NOMO-1 treated with dmso at 0.1 percent for 144 hours (cell line): Measurements from ENCODE around the gene LPIN1.
A peak's percentile ranks its signal among the peaks of the same experiment; 100 is the strongest.

ENCODE experiments used
- DNase-seq: peaks from one replicate; lab custom pipeline; 2025; ENCODE audit not compliant: unreplicated experiment; lab: John Stamatoyannopoulos, UW

Gene LPIN1

DNA sequence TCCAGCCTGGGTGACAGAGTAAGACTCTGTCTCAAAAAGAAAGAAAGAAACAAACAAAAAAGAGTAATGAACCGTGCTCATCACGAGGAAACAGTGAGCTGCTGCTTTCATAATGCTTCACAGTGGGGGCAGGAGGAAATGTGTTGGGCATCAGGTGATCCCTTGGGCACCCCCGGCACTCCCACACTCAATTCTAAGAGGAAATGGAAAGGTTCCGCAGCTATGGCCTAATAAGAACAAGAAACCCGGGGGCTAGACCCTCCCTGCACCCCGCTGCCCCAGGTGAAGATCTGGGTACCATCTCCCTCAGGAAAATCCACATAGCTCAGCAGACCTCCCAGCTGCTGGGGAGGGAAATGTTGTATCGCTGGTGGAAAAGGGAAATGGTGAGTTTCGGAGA is 118.9 kb downstream of the LPIN1 start:
- DNase-seq: no peak

DNA sequence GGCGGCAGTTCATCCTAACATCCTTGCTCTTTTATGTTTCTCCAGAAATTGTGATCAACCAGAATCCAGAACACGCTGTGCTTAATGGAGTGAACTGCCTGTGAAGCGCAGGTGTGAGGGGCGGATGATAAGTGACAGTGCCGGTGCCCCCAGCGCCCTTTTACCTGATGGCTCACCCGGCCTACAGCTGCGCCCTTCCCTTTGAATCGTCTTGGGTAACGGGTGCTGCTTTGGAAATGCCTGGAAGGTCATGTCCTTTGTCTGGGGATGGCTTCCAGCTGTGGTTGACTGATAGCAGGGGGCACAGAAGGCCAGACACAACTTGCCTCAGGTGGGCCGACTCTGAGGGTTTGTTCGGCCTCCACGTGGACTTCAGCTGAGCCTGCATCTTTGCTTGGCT is 119.4 kb downstream of the LPIN1 start:
- no peak for DNase-seq

DNA sequence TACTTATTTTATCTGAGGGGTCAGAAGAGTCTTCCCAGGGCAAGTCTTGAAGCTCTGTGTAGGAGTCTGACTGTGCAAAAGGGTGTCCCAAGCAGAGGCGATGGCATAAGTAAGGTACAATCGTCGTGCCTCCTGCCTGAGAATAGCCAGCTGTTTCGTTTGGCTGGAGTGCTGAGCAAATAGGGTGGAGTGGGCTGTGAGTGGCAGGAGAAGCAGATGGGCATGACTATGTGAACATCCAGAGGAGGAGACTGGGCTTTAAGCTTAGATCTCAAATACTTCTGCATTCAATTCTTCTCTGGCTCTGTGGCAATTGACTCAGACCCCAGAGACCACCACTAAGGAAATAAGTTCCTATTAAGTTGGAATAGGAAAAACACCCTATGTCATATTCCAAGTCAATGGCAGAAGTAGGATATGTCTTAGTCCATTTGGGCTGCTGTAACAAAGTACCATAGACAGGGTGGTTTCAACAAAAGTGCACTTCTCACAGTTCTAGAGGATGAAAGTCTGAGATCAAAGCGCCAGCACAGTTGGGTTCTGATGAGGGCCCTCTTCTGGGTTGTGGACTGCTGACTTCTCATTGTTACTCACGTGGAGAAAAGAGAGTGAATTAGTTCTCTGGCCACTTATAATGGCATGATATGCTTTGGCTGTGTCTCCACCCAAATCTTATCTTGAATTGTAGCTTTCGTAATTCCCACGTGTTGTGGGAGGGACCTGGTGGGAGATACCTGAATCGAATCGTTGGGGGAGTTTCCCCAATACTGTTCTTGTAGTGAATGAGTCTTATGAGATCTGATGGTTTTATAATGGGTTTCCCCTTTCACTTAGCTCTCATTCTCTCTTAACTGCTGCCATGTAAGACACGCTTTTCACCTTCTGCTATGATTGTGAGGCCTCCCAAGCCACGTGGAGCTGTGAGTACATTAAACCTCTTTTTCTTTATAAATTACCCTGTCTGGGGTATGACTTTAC is 120.2 kb downstream of the LPIN1 start:
- no peak for DNase-seq

DNA sequence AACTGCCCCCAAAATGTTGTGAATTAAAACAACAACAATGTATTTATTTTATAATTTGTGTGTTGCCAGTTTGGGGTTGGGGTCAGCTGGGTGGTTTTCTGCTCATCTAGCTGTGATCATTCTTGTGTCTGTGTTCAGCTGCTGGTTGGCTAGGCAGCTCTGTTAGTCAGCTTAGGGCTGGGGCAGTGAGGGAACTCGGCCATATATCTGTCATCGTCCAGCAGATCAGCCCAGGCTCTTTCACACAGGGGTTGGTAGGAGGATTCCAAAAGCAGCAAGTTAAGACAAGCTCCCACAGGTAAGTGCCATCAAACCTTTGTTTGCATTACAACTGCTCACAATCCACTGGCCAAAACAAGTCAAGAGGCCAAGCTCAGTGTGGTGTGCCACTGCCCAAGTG is 121.5 kb downstream of the LPIN1 start:
- DNase-seq: no peak

DNA sequence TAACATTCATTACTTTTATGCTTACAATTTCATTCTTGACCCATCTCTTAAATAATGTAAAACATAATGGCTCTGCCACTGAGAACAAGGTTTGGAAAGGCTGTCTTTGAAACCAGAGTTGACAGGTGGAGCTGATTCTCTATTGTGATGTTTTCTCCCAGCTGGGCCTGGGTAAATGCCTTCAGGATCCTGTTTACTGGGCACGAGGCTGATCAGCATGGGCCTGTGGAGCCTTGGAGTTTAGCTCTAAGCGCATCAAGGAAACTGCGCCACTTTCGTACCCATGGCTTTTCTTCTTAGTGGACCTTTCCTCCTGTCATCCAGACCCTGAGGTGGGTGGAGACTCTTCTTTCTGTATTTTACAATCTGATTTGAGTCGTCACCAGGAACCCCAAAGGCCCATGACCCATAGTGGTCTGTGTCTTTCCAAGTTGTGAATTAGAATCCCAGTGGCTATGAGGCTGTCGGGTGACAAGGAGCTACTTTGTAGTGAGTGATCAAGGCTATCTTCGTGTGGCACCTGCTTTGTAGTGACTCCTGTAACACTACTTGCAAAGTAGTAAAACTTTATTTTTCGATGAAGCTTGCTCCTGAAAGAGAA is 123.1 kb downstream of the LPIN1 start:
- no peak for DNase-seq

DNA sequence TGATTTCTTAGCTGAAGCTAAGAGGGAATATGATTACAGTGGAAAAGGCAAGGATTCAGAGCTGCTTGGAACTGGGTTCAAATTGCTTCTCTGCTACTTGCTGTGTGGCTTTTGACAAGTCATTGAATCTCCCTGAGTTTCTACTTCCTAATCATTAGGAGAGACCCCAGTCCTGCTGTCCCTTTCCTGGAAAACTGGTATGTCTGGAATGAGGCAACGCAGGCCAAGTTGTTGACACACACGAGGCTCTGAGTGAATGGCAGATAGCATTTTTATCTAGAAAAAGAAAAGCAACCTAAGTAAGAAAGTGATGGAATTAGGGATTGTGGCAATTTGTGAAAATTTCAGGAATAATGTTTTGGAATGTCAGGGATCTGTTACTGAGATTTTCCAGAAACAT is 123.6 kb downstream of the LPIN1 start:
- DNase-seq: no peak

DNA sequence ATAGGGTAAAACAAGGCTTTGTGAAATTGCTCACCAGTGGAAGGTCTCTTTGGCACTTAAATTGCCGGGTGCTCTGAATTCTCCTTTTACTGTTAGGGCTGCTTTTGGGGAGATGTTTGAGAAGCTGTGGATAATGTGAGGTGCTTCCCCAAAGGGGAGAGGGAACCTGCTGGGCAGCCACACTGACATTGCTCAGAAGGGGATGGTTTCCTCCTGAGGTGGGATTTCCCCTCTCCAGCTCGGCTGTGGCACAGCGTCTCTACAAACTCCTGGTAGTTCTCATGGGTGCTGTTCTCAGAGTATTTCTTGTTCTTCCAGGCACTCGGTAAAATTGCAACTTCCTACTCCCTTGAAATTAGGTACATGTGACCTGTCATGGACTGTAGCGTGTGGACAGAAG is 124.2 kb downstream of the LPIN1 start:
- no peak for DNase-seq

DNA sequence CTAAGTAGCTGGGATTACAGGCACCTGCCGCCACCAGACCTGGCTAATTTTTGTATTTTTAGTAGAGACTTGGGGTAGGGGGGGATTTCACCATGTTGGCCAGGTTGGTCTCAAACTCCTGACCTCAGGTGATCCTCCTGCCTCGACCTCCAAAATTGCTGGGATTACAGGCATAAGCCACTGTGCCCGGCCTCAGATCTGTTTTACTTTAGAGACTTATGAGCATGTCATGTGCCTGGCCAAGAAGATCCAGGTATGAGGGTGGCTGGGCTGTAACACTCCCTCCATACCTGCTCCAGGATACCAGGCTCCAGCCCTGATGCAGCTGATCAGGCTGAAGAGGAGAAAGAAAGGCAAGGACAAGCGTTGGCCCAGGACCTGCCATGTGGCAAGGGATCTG is 125.0 kb downstream of the LPIN1 start:
- no peak for DNase-seq

DNA sequence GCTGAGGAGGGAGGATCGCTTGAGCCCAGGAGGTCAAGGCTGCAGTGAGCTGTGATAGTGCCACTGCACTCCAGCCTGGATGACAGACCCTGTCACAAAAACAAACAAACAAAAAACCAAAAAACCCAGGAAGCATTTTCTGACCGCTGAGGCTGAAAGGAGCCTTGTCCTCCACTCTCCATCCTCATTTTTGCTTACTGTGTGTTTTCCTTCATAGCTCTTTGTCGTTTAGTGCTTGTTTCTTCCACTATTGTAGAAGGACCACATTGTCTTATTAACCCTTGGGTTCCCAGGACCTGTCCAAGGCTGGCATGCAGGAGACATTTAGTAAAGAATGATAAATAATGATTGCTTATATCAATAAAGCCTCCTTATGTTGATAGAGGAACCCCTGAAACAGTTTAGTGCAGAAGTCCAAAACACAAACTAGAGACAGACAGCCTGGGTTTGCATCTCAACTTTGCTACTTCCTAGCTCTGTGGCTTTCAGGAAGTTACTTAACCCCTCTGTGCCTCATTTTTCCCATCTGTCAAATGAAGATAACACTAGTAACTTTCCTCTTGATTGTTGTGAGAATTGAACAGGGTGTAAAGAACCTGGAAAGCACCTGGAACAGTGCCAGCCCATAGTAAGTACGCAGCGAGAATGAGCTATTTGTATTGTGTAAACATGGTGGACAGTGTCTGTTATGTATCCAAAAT is 126.0 kb downstream of the LPIN1 start:
- DNase-seq: no peak

DNA sequence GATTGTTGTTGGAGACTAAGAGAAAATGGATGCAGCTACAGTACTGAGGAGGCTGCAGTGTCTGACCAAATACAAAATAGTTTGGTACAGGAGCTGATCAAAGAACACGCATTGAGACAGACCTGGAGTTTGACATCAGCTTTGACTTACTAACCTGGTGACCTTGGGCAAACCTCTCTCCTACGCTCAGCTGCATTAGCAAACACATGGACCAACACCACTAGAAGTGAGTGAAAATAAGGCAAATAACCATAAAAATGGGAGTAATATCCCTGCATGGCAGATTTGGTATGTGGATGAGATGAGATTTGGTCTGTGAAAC is 126.5 kb downstream of the LPIN1 start:
- no peak for DNase-seq

DNA sequence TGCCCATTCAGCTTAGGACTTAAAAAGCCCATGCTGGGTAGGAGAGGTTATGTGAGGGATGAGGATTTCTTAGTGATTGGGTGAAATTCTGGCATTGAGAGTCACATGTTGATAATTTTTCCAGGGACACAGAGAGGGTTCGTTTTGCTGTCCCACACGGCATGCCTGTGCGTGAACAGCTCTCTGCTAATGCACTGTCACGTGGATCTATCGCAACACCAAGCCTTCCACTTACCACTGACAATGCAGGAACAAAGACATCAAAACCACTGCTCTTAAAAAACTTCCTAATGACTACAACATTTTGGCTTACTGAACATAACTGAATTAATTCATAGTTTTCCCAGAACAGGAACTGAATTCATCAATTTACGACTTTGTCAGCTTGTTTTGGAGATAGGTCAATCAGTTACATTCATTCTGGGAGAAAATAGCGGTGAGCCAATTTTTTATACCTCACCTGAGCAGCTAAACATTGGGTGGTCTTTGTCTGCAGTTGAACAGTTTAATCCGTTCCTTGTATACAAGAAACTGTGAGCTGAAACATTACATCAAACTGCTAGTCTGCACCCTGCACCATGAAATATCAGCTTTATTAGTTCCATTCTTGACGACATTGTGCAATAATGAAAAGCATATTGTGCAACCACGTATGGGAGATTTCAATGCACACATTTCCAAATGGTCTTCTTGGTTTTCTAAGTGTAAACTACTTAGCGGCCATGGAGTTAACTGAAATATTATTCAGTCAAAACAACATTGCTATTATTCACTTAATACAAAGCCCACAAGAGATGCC is 127.1 kb downstream of the LPIN1 start:
- DNase-seq: peak; percentile 13

DNA sequence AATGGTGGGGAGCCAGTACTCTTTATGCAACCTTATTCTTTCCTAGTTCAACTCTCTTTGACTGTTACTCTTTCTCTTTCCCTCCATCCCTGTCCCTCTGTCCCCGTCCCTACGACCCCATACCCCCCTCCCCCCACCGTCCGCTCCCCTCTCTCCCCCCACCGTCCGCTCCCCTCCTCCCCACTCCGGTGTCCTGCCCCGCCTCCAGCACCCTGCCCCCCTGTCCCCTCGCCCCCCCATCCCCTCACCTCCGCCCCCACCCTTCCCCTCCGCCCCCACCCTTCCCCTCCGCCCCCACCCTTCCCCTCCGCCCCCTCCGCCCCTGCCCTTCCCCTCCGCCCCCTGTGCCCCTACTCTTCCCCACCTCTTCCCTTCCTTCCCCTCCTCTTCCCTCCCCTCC is 128.4 kb downstream of the LPIN1 start:
- no peak for DNase-seq

DNA sequence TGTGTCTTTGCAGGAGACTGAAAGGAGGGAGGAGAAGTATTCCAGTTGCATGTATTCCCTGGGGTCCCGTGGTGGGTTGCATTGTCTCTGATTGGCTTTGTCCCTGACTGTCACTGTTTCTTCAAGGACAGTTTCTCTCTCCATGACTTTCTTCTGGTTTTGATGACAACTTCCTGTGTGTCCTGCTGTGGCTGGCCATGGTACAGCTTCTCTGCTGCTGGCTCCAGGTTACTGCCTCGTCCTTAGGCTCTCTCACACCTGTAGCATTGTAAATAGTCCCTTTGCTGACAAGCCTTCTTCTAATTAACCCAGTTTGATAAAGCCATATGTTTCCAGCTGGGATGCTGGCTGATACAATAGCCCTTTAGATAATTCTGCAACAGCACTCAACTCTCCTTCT is 129.0 kb downstream of the LPIN1 start:
- DNase-seq: no peak

DNA sequence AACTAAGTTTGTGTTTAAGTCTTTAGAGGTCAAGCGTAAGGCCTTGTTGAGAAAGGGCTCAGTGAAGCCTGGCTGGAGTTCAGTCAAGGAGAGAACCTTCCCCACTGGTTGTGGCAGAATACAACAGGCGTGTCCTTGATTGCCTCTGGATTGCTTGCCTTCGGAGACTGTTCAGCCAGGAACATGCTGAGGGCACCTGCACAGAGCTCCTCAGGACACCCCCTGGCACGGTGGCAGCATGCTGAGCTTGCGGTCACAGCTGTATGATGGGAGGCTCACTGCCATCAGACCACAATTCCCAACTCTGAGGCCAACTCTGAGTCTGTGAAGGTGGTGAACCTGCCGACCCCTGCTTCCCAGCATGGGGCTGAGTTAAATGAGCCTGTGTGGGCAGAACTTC is 130.0 kb downstream of the LPIN1 start:
- DNase-seq: no peak

DNA sequence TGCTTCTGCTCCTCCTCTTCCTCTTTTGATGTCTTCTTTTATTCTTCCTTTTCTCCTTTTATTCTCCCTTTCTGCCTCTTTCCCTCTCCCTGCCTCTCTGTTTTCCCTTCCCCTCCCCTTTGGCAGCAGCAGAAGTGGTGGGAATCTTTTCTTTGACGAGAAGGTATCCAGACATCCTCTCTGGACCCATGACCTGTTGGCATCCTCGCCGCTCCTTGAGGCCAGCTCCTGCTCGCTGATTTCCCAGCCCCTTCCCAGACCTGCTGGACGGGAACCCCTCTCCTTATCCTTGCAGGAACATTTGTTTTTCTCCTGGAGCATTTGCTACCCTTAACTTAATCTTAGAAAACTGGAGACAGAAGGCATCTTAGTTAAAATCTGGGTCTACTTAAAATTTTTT is 130.5 kb downstream of the LPIN1 start:
- no peak for DNase-seq
